Panc1 (cell line): Measurements from ENCODE around the gene SNX9. TPM values are rescaled to one million over a fixed set of nuclear protein-coding genes. Genes with fewer than 3 reads are reported as not detected.
"Not testable (repeated sequence)": the region's sequence is repeated elsewhere in the genome, so short reads cannot be mapped to it uniquely, and the experiment has no call there.

ENCODE experiments used
- ATAC-seq: fragments of 200-7000 bp; cut with Tn5 transposase; 2 replicates; pipeline ENCODE4 v1.9.1; 2020; ENCODE audit warnings: mild to moderate bottlenecking, moderate library complexity
- BruUV-seq: library from RNA; stranded (reverse); fragments of 400-500 nt; replicated peaks from 2 replicates; lab custom pipeline; 2021; lab: Mats Ljungman, UMichigan
- CTCF ChIA-PET: fragments of 300-600 bp; sonication (Branson Sonifier 250); formaldehyde crosslinking; loops from one replicate; lab custom pipeline; 2022; ENCODE audit warnings: antibody characterized with exemption; lab: Charles Lee
- POLR2A ChIA-PET: fragments of 300-600 bp; sonication (Branson Sonifier 250); formaldehyde crosslinking; loops from one replicate; lab custom pipeline; 2022; ENCODE audit warnings: antibody characterized with exemption; lab: Charles Lee
- DNase-seq: peaks from one replicate; pipeline ENCODE4 v3.0.0-alpha.2; 2010; ENCODE audit warnings: low read depth, low spot score
- H3K27ac ChIP-seq: 2 replicates; pipeline ENCODE4 v1.5.1; 2011; ENCODE audit warnings: mild to moderate bottlenecking, low read length, inconsistent platforms
- H3K27me3 ChIP-seq: fragments of 200-500 bp; sonication (Bioruptor generic); 2 replicates; pipeline ENCODE4 v1.6.0; 2014; ENCODE audit warnings: low read length, inconsistent platforms; ENCODE audit not compliant: control insufficient read depth, insufficient read depth
- H3K36me3 ChIP-seq: fragments of 200-500 bp; sonication (Bioruptor generic); 2 replicates; pipeline ENCODE4 v1.5.1; 2014; ENCODE audit warnings: inconsistent platforms, mild to moderate bottlenecking, low read length, moderate library complexity; ENCODE audit not compliant: control insufficient read depth, insufficient read depth
- H3K4me1 ChIP-seq: 2 replicates; pipeline ENCODE4 v1.5.1; 2011; ENCODE audit warnings: inconsistent platforms, mild to moderate bottlenecking, low read length, moderate library complexity; ENCODE audit not compliant: control insufficient read depth, insufficient read depth
- H3K4me3 ChIP-seq, 2 experiments: 2 replicates each; pipeline ENCODE4 v1.5.1; 2011 to 2012; ENCODE audit warnings: low read depth in 2 of 2, low read length in 2 of 2, mild to moderate bottlenecking in 2 of 2, inconsistent platforms in 1 of 2, moderate library complexity in 1 of 2
- H3K9me3 ChIP-seq: fragments of 200-500 bp; sonication (Bioruptor generic); 2 replicates; pipeline ENCODE4 v1.5.1; 2014; ENCODE audit warnings: low read depth, mild to moderate bottlenecking, inconsistent platforms, low read length, moderate library complexity; ENCODE audit not compliant: control insufficient read depth, insufficient read depth
- POLR2AphosphoS5 ChIP-seq: IDR thresholded peaks from 2 replicates; pipeline ENCODE4 v1.6.1; 2012; ENCODE audit warnings: mild to moderate bottlenecking, low read depth, low read length, moderate library complexity
- SIN3A ChIP-seq: IDR thresholded peaks from 2 replicates; pipeline ENCODE4 v1.6.1; 2012; ENCODE audit warnings: low read depth, mild to moderate bottlenecking, low read length, moderate library complexity, borderline replicate concordance; ENCODE audit not compliant: insufficient read depth
- TCF7L2 ChIP-seq: IDR thresholded peaks from 2 replicates; pipeline ENCODE4 v1.6.1; 2011; ENCODE audit warnings: mild to moderate bottlenecking, low read depth, low read length, inconsistent platforms
- in situ Hi-C: cut with HindIII; loops from 2 replicates; pipeline ENCODE4 v1.10.0; 2016; ENCODE audit warnings: low sequenced_read_pairs, low pct_unique_long_range_greater_than_20kb
- intact Hi-C: fragments of 100-400 bp; cut with micrococcal nuclease; formaldehyde crosslinking; loops from one replicate; pipeline ENCODE4 v1.10.0; 2022; ENCODE audit not compliant: unreplicated experiment
- total RNA-seq: library from RNA; stranded (reverse); gene quantifications from one replicate; pipeline ENCODE4 v1.2.1, GENCODE V29; 2021; ENCODE audit not compliant: unreplicated experiment
- TF ChIP-seq, protein P1 (sequence below), 2 experiments: IDR thresholded peaks; 2 replicates each; pipeline ENCODE4 v1.6.1; 2011 to 2012; ENCODE audit warnings: low read depth in 2 of 2, control low read depth in 1 of 2, low read length in 1 of 2, mild to moderate bottlenecking in 1 of 2, moderate library complexity in 1 of 2; ENCODE audit not compliant: insufficient read depth in 1 of 2
- TF ChIP-seq, protein P2 (sequence below): fragments of 450-650 bp; IDR thresholded peaks from 2 replicates; pipeline ENCODE4 v1.5.1; 2017; ENCODE audit warnings: mild to moderate bottlenecking

Gene SNX9
- total RNA-seq, 1 experiment from 2014 or later: 46.0 TPM

DNA sequence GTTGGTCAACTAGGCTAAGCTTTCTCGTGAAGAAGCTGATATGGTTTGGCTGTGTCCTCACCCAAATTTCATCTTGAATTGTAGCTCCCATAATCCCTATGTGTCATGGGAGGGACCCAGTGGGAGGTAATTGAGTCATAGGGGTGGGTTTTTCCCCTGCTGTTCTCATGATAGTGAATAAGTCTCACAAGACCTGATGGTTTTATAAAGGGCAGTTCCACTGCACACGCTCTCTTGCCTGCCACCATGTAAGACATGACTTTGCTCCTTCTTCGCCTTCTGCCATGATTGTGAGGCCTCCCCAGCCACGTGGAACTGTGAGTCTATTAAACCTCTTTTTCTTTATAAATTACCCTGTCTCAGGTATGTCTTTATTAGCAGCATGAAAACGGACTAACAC, 29.0 kb upstream of the SNX9 start:
- POLR2A ChIA-PET: interaction anchor here (0.5 kb wide), 1 partner anchor 242 kb away, joined by 5 read pairs; no protein-coding TSS in a partner anchor
- intact Hi-C loops, H3K9me3 ChIP-seq, H3K4me3 ChIP-seq, H3K4me1 ChIP-seq, CTCF ChIA-PET, H3K27me3 ChIP-seq, ATAC-seq, H3K27ac ChIP-seq, H3K36me3 ChIP-seq, DNase-seq, BruUV-seq, in situ Hi-C loops: not testable (repeated sequence)

DNA sequence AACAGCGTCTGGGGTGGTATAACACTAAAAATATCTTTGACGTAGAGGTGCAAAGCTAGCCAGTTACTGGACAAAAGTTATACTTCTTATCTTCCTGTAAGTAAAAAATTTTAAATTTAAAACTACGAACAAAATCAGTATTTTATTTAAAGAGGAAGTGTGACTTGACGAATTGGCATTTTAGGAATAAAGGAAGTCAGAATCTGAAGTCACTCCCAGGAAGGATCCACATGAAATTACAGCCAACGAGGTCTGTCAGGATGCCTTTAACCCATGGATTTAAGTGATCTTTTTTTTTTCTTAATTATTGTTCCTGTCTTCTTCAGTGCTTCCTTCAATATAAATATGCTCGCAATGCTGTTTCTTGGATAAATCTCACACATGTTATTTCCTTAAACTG, 27.2 kb upstream of the SNX9 start:
- no peaks in the 10 kb centered on the region for H3K27me3 ChIP-seq
- DNase-seq (no peak), ATAC-seq (no peak)
- CTCF ChIA-PET: no interaction called here
- POLR2A ChIA-PET: no interaction called here
- in situ Hi-C loops: no loop called here
- no peaks in the 10 kb centered on the region for H3K9me3 ChIP-seq
- no peaks in the 10 kb centered on the region; the same call in 1 of the 2 replicates for H3K4me1 ChIP-seq
- H3K4me3 ChIP-seq: no peak overlapping the region
- peak overlapping the region; percentile 31; the same call in 1 of the 2 replicates for H3K27ac ChIP-seq
- no peak for TF ChIP-seq TCF7L2
- TF ChIP-seq, protein P1, sequence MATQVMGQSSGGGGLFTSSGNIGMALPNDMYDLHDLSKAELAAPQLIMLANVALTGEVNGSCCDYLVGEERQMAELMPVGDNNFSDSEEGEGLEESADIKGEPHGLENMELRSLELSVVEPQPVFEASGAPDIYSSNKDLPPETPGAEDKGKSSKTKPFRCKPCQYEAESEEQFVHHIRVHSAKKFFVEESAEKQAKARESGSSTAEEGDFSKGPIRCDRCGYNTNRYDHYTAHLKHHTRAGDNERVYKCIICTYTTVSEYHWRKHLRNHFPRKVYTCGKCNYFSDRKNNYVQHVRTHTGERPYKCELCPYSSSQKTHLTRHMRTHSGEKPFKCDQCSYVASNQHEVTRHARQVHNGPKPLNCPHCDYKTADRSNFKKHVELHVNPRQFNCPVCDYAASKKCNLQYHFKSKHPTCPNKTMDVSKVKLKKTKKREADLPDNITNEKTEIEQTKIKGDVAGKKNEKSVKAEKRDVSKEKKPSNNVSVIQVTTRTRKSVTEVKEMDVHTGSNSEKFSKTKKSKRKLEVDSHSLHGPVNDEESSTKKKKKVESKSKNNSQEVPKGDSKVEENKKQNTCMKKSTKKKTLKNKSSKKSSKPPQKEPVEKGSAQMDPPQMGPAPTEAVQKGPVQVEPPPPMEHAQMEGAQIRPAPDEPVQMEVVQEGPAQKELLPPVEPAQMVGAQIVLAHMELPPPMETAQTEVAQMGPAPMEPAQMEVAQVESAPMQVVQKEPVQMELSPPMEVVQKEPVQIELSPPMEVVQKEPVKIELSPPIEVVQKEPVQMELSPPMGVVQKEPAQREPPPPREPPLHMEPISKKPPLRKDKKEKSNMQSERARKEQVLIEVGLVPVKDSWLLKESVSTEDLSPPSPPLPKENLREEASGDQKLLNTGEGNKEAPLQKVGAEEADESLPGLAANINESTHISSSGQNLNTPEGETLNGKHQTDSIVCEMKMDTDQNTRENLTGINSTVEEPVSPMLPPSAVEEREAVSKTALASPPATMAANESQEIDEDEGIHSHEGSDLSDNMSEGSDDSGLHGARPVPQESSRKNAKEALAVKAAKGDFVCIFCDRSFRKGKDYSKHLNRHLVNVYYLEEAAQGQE (IDR thresholded peaks at IDR 0.05; ENCODE audit: insufficient read depth in 1 of 2, low read depth in 2 of 2, low read length in 1 of 2): no peak
- TF ChIP-seq SIN3A: no peak
- TF ChIP-seq, protein P2, sequence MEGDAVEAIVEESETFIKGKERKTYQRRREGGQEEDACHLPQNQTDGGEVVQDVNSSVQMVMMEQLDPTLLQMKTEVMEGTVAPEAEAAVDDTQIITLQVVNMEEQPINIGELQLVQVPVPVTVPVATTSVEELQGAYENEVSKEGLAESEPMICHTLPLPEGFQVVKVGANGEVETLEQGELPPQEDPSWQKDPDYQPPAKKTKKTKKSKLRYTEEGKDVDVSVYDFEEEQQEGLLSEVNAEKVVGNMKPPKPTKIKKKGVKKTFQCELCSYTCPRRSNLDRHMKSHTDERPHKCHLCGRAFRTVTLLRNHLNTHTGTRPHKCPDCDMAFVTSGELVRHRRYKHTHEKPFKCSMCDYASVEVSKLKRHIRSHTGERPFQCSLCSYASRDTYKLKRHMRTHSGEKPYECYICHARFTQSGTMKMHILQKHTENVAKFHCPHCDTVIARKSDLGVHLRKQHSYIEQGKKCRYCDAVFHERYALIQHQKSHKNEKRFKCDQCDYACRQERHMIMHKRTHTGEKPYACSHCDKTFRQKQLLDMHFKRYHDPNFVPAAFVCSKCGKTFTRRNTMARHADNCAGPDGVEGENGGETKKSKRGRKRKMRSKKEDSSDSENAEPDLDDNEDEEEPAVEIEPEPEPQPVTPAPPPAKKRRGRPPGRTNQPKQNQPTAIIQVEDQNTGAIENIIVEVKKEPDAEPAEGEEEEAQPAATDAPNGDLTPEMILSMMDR: no peak
- TF ChIP-seq POLR2AphosphoS5: no peak
- no peaks in the 10 kb centered on the region for H3K36me3 ChIP-seq
- BruUV-seq: no TSS peak
- intact Hi-C loops: no loop called here

DNA sequence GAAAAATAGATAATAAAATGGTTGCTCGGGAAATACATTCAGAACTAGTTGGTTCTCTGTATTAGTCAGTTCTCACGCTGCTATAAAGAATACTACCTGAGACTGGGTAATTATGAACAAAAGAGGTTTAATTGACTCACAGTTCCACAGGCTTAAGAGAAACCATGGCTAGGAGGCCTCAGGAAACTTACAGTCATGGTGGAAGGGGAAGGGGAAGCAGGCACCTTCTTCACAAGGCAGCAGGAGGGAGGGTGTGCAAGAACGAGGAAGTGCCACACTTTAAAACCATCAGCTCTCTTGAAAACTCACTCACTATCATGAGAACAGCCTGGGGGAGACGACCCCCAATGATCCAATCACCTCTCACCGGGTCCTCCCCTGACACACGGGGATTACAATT, 24.2 kb upstream of the SNX9 start:
- no peaks in the 10 kb centered on the region for H3K36me3 ChIP-seq
- CTCF ChIA-PET: no interaction called here
- POLR2A ChIA-PET: no interaction called here
- no peak overlapping the region for H3K4me3 ChIP-seq
- H3K27me3 ChIP-seq: no peaks in the 10 kb centered on the region
- TF ChIP-seq, protein P2: no peak
- TF ChIP-seq SIN3A (no peak), TCF7L2 (no peak), POLR2AphosphoS5 (no peak)
- TF ChIP-seq, protein P1 (IDR thresholded peaks at IDR 0.05; ENCODE audit: insufficient read depth in 1 of 2, low read depth in 2 of 2, low read length in 1 of 2): no peak
- no TSS peak for BruUV-seq
- ATAC-seq (no peak), DNase-seq (no peak)
- H3K4me1 ChIP-seq: no peaks in the 10 kb centered on the region; the same call in 1 of the 2 replicates
- in situ Hi-C loops: no loop called here
- H3K9me3 ChIP-seq: no peaks in the 10 kb centered on the region
- H3K27ac ChIP-seq: no peak overlapping the region
- intact Hi-C loops: no loop called here

DNA sequence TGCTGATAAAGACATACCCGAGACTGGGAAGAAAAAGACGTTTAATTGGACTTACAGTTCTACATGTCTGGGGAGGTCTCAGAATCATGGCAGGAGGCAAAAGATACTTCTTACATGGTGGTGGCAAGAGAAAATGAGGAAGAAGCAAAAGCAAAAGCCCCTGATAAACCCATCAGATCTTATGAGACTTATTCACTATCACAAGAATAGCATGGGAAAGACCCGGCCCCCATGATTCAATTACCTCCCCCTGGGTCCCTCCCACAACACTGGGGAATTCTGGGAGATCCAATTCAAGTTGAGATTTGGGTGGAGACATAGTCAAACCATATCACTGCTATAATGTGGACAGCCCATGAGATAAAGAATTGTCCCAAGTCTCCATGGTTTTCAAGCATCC, 23.5 kb upstream of the SNX9 start:
- DNase-seq, H3K9me3 ChIP-seq, H3K4me3 ChIP-seq, intact Hi-C loops, H3K4me1 ChIP-seq, H3K36me3 ChIP-seq, CTCF ChIA-PET, in situ Hi-C loops, H3K27me3 ChIP-seq, ATAC-seq, POLR2A ChIA-PET, BruUV-seq, H3K27ac ChIP-seq: not testable (repeated sequence)
